ENCODE results near the gene H2BW2. TPM values are rescaled to one million over a fixed set of nuclear protein-coding genes. Genes with fewer than 3 reads are reported as not detected.
"Not testable (repeated sequence)": the region's sequence is repeated elsewhere in the genome, so short reads cannot be mapped to it uniquely, and the experiment has no call there.

Gene H2BW2
- not detected for total RNA-seq
- long read RNA-seq: 0 reads

DNA sequence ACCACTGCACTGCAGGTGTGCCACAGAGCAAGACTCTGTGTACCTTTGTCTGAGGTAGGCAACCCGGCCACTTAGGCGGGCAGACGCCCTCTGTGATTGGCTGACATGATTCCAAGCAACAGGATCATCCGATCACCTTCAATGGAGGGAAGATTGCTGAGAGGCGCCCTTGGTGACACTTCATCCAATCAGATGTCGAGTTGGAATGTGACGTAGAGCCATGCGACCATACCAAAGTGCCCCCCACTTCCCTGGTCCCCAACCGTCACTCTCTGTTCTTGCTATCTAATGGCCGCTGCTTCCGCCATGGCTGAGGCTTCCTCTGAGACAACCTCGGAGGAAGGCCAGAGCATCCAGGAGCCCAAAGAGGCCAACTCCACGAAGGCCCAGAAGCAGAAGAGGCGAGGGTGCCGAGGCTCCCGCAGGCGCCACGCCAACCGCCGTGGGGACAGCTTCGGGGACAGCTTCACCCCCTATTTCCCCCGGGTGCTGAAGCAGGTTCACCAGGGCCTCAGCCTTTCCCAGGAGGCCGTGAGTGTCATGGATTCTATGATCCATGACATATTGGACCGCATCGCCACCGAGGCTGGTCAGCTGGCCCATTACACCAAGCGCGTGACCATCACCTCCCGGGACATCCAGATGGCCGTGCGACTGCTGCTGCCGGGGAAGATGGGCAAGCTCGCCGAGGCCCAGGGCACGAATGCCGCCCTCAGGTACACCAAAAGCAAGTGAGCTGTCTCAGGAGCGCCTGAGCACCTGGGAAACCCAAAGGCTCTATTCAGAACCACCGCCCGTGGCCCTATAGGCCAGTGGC, at the start of gene H2BW2:
Gene H2BW2, plus strand, starts transcription at position 268 of the 817 bp plus-strand sequence. Its CDS starts 39 bp downstream, at position 307.
- Histone ChIP-seq H3K27me3 (ENCODE audit: low read depth) (no peaks in the 10 kb centered on the region), H3K27ac (no peak within 1 kb of the TSS), H3K36me3 (no peaks in the 10 kb centered on the region), H3K4me3 (no peak within 1 kb of the TSS), H3K4me1 (no peaks in the 10 kb centered on the region), H3K9me3 (no peaks in the 10 kb centered on the region)
- DNase-seq (no peak), ATAC-seq (no peak)
- TF ChIP-seq, protein P1, sequence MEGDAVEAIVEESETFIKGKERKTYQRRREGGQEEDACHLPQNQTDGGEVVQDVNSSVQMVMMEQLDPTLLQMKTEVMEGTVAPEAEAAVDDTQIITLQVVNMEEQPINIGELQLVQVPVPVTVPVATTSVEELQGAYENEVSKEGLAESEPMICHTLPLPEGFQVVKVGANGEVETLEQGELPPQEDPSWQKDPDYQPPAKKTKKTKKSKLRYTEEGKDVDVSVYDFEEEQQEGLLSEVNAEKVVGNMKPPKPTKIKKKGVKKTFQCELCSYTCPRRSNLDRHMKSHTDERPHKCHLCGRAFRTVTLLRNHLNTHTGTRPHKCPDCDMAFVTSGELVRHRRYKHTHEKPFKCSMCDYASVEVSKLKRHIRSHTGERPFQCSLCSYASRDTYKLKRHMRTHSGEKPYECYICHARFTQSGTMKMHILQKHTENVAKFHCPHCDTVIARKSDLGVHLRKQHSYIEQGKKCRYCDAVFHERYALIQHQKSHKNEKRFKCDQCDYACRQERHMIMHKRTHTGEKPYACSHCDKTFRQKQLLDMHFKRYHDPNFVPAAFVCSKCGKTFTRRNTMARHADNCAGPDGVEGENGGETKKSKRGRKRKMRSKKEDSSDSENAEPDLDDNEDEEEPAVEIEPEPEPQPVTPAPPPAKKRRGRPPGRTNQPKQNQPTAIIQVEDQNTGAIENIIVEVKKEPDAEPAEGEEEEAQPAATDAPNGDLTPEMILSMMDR (IDR thresholded peaks at IDR 0.05): no peak
- intact Hi-C loops (cut with DNase I): no loop called here

DNA sequence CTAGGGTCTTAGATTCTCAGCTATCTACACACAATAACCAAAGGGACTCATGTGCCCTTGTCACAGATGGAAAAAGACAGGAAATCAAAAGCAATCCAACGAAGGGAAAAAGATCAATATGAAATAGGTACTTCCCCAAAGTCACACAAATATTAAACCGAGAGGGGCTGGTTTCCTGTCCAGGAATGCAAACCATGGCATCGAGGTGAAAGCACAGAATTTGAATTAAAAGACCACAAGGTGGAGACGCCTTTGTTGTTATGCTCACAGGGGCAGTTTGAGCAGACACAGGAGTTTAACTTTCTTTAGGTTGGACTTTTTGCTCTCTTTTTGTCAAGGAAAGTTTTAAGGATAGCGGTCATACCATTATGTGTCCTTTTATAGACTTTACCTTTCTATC, 40.5 kb upstream of the H2BW2 start:
- H3K27me3 ChIP-seq (ENCODE audit: low read depth): no peaks in the 10 kb centered on the region
- no peaks in the 10 kb centered on the region for H3K9me3 ChIP-seq
- no peak overlapping the region for H3K27ac ChIP-seq
- H3K4me3 ChIP-seq: no peak overlapping the region
- no peaks in the 10 kb centered on the region for H3K4me1 ChIP-seq
- H3K36me3 ChIP-seq: no peaks in the 10 kb centered on the region
- DNase-seq: no peak
- TF ChIP-seq, protein P1 (IDR thresholded peaks at IDR 0.05): no peak
- intact Hi-C loops (cut with DNase I): no loop called here
- no peak for ATAC-seq

DNA sequence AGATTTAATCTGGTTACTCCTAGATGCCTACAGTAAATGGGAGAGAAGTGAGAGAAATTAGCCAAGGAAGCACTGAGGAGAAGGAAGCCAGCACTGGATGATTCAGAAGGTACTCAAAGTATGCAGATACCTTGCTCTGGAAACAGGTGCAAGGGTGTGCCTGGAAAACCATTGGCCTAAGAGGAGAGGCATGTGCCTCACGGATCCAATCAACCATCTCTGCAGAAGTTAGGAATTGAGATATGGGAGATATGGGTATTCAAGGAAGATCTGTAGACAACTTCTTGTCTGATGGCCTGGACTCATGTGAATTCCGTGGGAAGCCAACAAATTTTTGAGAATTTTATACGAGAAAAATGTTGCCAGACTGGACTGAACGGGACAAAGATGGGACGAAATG, 30.9 kb upstream of the H2BW2 start:
- TF ChIP-seq, protein P1 (IDR thresholded peaks at IDR 0.05): no peak
- DNase-seq: no peak
- intact Hi-C loops (cut with DNase I): no loop called here

DNA sequence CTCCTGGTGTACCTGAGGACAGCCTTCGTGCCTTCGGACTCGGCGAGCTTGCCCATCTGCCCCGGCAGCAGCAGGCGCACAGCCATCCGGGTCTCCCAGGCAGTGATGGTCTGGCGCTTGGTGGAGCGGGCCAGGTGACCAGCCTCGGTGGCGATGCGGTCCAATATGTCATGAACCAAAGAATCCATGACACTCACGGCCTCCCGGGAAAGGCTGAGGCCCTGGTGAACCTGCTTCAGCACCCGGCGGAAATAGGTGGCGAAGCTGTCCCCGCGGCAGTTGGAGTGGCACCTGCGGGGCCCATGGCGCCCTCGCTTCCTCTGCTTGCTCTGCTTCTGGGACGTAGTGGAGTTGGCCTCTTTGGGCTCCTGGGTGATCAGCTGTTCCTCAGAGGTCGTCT, 26.6 kb upstream of the H2BW2 start:
- Histone ChIP-seq H3K27ac (no peak overlapping the region), H3K27me3 (ENCODE audit: low read depth) (no peaks in the 10 kb centered on the region), H3K4me1 (no peaks in the 10 kb centered on the region), H3K4me3 (no peak overlapping the region), H3K9me3 (no peaks in the 10 kb centered on the region), H3K36me3 (no peaks in the 10 kb centered on the region)
- TF ChIP-seq, protein P1 (IDR thresholded peaks at IDR 0.05): no peak
- intact Hi-C loops (cut with DNase I): no loop called here
- ATAC-seq: no peak
- DNase-seq: no peak

More for the DNA sequence above, 30.9 kb upstream of the H2BW2 start:
- Histone ChIP-seq H3K4me1 (no peaks in the 10 kb centered on the region), H3K36me3 (no peaks in the 10 kb centered on the region), H3K27ac (no peak overlapping the region), H3K4me3 (no peak overlapping the region), H3K27me3 (ENCODE audit: low read depth) (no peaks in the 10 kb centered on the region), H3K9me3 (no peaks in the 10 kb centered on the region)
- ATAC-seq: no peak

DNA sequence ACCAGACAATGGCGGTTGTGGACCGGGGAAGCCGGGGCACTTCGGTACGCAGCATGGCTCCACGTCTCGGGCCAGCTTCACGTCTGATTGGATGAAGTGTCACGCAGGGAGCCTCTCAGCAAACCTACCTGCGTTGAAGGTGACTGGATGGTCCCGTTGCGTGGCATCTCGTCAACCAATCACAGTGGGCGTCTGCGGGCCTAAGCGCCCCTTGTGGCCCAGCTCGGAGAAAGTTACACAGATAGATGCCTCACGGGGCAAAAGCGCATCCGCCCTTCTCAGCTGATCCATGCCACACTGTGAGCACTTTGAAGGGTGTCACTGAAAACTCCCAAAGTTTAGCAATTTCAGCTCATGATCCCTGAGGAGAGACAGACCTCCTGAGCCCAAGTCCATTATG, 26.1 kb upstream of the H2BW2 start, which contains the start of gene H2BW1:
Gene H2BW1, minus strand, starts transcription at position 103 of the 400 bp plus-strand sequence. CDS start 132 bp downstream, outside the sequence.
- no peak for DNase-seq
- Histone ChIP-seq H3K4me3 (no peak within 1 kb of the TSS), H3K9me3 (no peaks in the 10 kb centered on the region), H3K36me3 (no peaks in the 10 kb centered on the region), H3K27ac (no peak within 1 kb of the TSS), H3K27me3 (ENCODE audit: low read depth) (no peaks in the 10 kb centered on the region), H3K4me1 (no peaks in the 10 kb centered on the region)
- intact Hi-C loops (cut with DNase I): no loop called here
- no peak for ATAC-seq
- TF ChIP-seq, protein P1 (IDR thresholded peaks at IDR 0.05): no peak

DNA sequence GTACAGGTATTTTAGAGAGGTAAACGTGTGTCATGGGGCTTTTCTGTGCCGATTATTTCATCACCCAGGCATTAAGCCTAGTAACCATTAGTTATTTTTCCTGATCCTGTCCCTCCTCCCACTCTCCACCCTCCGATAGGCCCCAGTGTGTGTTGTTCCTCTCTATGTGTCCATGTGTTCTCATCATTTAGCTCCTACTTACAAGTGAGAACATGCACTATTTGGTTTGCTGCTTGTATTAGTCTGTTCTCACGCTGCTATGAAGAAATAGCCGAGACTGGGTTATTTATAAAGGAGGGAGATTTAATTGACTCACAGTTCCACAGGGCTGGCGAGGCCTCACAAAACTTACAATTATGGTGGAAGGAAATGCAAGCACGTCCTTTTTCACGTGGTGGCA, 24.2 kb upstream of the H2BW2 start:
- DNase-seq; H3K4me1 ChIP-seq; H3K9me3 ChIP-seq; H3K4me3 ChIP-seq; ATAC-seq; H3K36me3 ChIP-seq; intact Hi-C loops (cut with DNase I); H3K27me3 ChIP-seq (ENCODE audit: low read depth); H3K27ac ChIP-seq: not testable (repeated sequence)

Measured in lower lobe of right lung (tissue), 2 donors.